GM23248 (cell line): Measurements from ENCODE around the gene ATP5PD. TPM values are rescaled to one million over a fixed set of nuclear protein-coding genes. Genes with fewer than 3 reads are reported as not detected.
"Not testable (repeated sequence)": the region's sequence is repeated elsewhere in the genome, so short reads cannot be mapped to it uniquely, and the experiment has no call there.

ENCODE experiments used
- DNase-seq: peaks from one replicate; pipeline ENCODE4 v3.0.0-alpha.2; 2015
- H2AFZ ChIP-seq: fragments of 200-600 bp; sonication (generic); 2 replicates; pipeline ENCODE4 v1.6.1; 2016; ENCODE audit warnings: antibody characterized with exemption
- H3F3A ChIP-seq: fragments of 200-600 bp; sonication (generic); 2 replicates; pipeline ENCODE4 v1.6.1; 2016; ENCODE audit warnings: mild to moderate bottlenecking, antibody characterized with exemption, mixed run types; ENCODE audit not compliant: insufficient read depth
- H3K27ac ChIP-seq: fragments of 200-600 bp; sonication (generic); 2 replicates; pipeline ENCODE4 v1.5.1; 2016; ENCODE audit warnings: mild to moderate bottlenecking
- H3K27me3 ChIP-seq: fragments of 200-600 bp; sonication (generic); replicated peaks from 2 replicates; pipeline ENCODE4 v1.6.1; 2016; ENCODE audit warnings: mild to moderate bottlenecking; ENCODE audit not compliant: insufficient read depth
- H3K36me3 ChIP-seq: fragments of 200-600 bp; sonication (generic); 2 replicates; pipeline ENCODE4 v1.6.1; 2016; ENCODE audit warnings: low read depth, mild to moderate bottlenecking
- H3K4me1 ChIP-seq: fragments of 200-600 bp; sonication (generic); 2 replicates; pipeline ENCODE4 v1.6.1; 2016; ENCODE audit warnings: mild to moderate bottlenecking; ENCODE audit not compliant: insufficient read depth
- H3K4me2 ChIP-seq: fragments of 200-600 bp; sonication (generic); one replicate; pipeline ENCODE4 v1.6.1; 2016; ENCODE audit warnings: mild to moderate bottlenecking; ENCODE audit not compliant: unreplicated experiment
- H3K4me3 ChIP-seq: fragments of 200-600 bp; sonication (generic); 2 replicates; pipeline ENCODE4 v1.5.1; 2016; ENCODE audit warnings: mild to moderate bottlenecking
- H3K79me2 ChIP-seq: fragments of 200-600 bp; sonication (generic); 2 replicates; pipeline ENCODE4 v1.6.1; 2016; ENCODE audit warnings: mild to moderate bottlenecking; ENCODE audit not compliant: insufficient read depth
- H3K9ac ChIP-seq: fragments of 200-600 bp; sonication (generic); 2 replicates; pipeline ENCODE4 v1.6.1; 2016; ENCODE audit warnings: mild to moderate bottlenecking
- H3K9me2 ChIP-seq: fragments of 200-600 bp; sonication (generic); 2 replicates; pipeline ENCODE4 v1.6.1; 2016; ENCODE audit warnings: mixed run types, mild to moderate bottlenecking, moderate library complexity; ENCODE audit not compliant: insufficient read depth
- H3K9me3 ChIP-seq: fragments of 200-600 bp; sonication (generic); one replicate; pipeline ENCODE4 v1.6.1; 2017; ENCODE audit warnings: low read depth
- H4K20me1 ChIP-seq: fragments of 200-600 bp; sonication (generic); 2 replicates; pipeline ENCODE4 v1.6.0; 2016; ENCODE audit not compliant: insufficient read depth
- EZH2 ChIP-seq: fragments of 200-600 bp; sonication (generic); IDR thresholded peaks from 2 replicates; pipeline ENCODE4 v1.6.1; 2018; ENCODE audit warnings: antibody characterized with exemption, mild to moderate bottlenecking; ENCODE audit not compliant: insufficient read depth, poor library complexity, severe bottlenecking
- EZH2phosphoT487 ChIP-seq: fragments of 200-600 bp; sonication (generic); IDR thresholded peaks from 2 replicates; pipeline ENCODE4 v1.6.1; 2018; ENCODE audit warnings: antibody characterized with exemption, moderate library complexity, mild to moderate bottlenecking, low read depth; ENCODE audit not compliant: insufficient read depth
- WGBS, 2 experiments: methylation state at CpG; one replicate each; pipeline ENCODE4 v1.1.6; 2015 to 2017; ENCODE audit warnings: low lambda C conversion rate in 2 of 2, low coverage in 1 of 2; ENCODE audit errors: missing lambda C conversion rate in 2 of 2; 5-methylcytosine and 5-hydroxymethylcytosine counted together
- in situ Hi-C: fragments of 300-500 bp; cut with MboI; formaldehyde crosslinking; loops from 2 replicates; pipeline ENCODE4 v1.15.0; 2020
- polyA plus RNA-seq: library from polyadenylated mRNA; unstranded; fragments of >200 nt; fragmentation: Nextera tagmentation; extraction: Ambion mirVana; gene quantifications from 2 replicates; pipeline ENCODE4 v1.2.1, GENCODE V29; 2016
- total RNA-seq: library from RNA; depleted of rRNA; stranded (reverse); fragments of >200 nt; shearing (Covaris generic); gene quantifications from 2 replicates; pipeline ENCODE4 v1.2.3, GENCODE V29; 2014

ATP5PD gene
- total and polyA plus RNA-seq, 2 experiments from 2014 or later = 215 to 522 TPM

- H2AFZ ChIP-seq = no peak overlapping the region
- no peak overlapping the region for H3K9ac ChIP-seq
- H3F3A ChIP-seq = peaks cover 17% of the 10 kb centered on the region
- no peak for DNase-seq
- no peaks in the 10 kb centered on the region for H3K9me2 ChIP-seq
- H3K36me3 ChIP-seq = peaks cover 11% of the 10 kb centered on the region
- H3K27me3 ChIP-seq = no peaks in the 10 kb centered on the region
- in situ Hi-C loops = no loop called here
- H3K4me2 ChIP-seq = no peak overlapping the region
- peaks cover 68% of the 10 kb centered on the region for H3K79me2 ChIP-seq
- no peak for TF ChIP-seq EZH2
- no peak for TF ChIP-seq EZH2phosphoT487
- no peak overlapping the region for H3K27ac ChIP-seq
- 79 to 84% methylated on average over 7 of the region's 7 CpGs for WGBS, 2 experiments
- no peak overlapping the region for H3K4me3 ChIP-seq
- H3K4me1 ChIP-seq = peaks cover 10% of the 10 kb centered on the region; the same call in 1 of the 2 replicates
- H3K9me3 ChIP-seq = no peaks in the 10 kb centered on the region
- no peaks in the 10 kb centered on the region for H4K20me1 ChIP-seq
Observed at GRCh38 chr17:75044716-75045115, 2.1 kb downstream of the ATP5PD start.

GRCh38 chr17:75043789-75044188, 3.0 kb downstream of the ATP5PD start:
- H3K9ac ChIP-seq, H3K9me3 ChIP-seq, H3K27me3 ChIP-seq, H3K4me1 ChIP-seq, H3K9me2 ChIP-seq, DNase-seq, H2AFZ ChIP-seq, H3K27ac ChIP-seq, H3K4me2 ChIP-seq, H3K4me3 ChIP-seq, in situ Hi-C loops, H4K20me1 ChIP-seq: not testable (repeated sequence)
- WGBS, 2 experiments = 69 to 71% methylated on average over 5 of the region's 5 CpGs
- Histone ChIP-seq H3K36me3 (peaks cover 21% of the 10 kb centered on the region), H3F3A (peaks cover 18% of the 10 kb centered on the region), H3K79me2 (peaks cover 59% of the 10 kb centered on the region)

GRCh38 chr17:75041656-75042280, 5.0 kb downstream of the ATP5PD start:
- peaks cover 24% of the 10 kb centered on the region for H3K36me3 ChIP-seq
- H3K9me2 ChIP-seq = no peaks in the 10 kb centered on the region
- peaks cover 3% of the 10 kb centered on the region; the same call in 1 of the 2 replicates for H3K4me1 ChIP-seq
- H3K4me2 ChIP-seq = no peak overlapping the region
- no peaks in the 10 kb centered on the region for H3K27me3 ChIP-seq
- in situ Hi-C loops = no loop called here
- no peak overlapping the region for H2AFZ ChIP-seq
- H3K9ac ChIP-seq = no peak overlapping the region
- H3F3A ChIP-seq = peaks cover 21% of the 10 kb centered on the region
- no peak overlapping the region for H3K4me3 ChIP-seq
- H3K9me3 ChIP-seq = no peaks in the 10 kb centered on the region
- H3K27ac ChIP-seq = no peak overlapping the region
- no peak for DNase-seq
- TF ChIP-seq EZH2phosphoT487 = no peak
- no peak for TF ChIP-seq EZH2
- peaks cover 45% of the 10 kb centered on the region for H3K79me2 ChIP-seq
- no peaks in the 10 kb centered on the region for H4K20me1 ChIP-seq
- WGBS, 2 experiments = 75 to 77% methylated on average over 11 to 12 of the region's 12 CpGs

- TF ChIP-seq EZH2phosphoT487 (no peak), EZH2 (no peak)
Observed at GRCh38 chr17:75039238-75039637, 7.5 kb downstream of the ATP5PD start.

More at GRCh38 chr17:75039238-75039637, 7.5 kb downstream of the ATP5PD start:
- Histone ChIP-seq H3K27ac (no peak overlapping the region), H2AFZ (no peak overlapping the region), H3K27me3 (no peaks in the 10 kb centered on the region), H3K4me1 (peaks cover 15% of the 10 kb centered on the region), H3K4me3 (no peak overlapping the region), H3K79me2 (peaks cover 26% of the 10 kb centered on the region), H3K9me3 (no peaks in the 10 kb centered on the region), H3K9me2 (no peaks in the 10 kb centered on the region), H3F3A (peaks cover 35% of the 10 kb centered on the region), H3K9ac (no peak overlapping the region), H3K4me2 (no peak overlapping the region), H3K36me3 (peaks cover 24% of the 10 kb centered on the region), H4K20me1 (no peaks in the 10 kb centered on the region)
- DNase-seq = no peak
- WGBS, 2 experiments = 95% methylated on average over 5 of the region's 5 CpGs
- in situ Hi-C loops = no loop called here
